Measurements from ENCODE around the gene SPNS1. TPM values are rescaled to one million over a fixed set of nuclear protein-coding genes. Genes with fewer than 3 reads are reported as not detected.

Gene SPNS1
- total RNA-seq, 1 experiment from 2014 or later: 38.6 TPM

GRCh38 chr16:28932339-28933141, 42.0 kb upstream of the SPNS1 start:
- no peak overlapping the region for H3K27ac ChIP-seq (ENCODE audit: insufficient read length, low read depth, low read length)
- H3K4me2 ChIP-seq (ENCODE audit: insufficient read depth, insufficient read length, low read length): no peak overlapping the region
- no peaks in the 10 kb centered on the region for H3K27me3 ChIP-seq (ENCODE audit: insufficient read depth, low read length)
- no peak overlapping the region for H3K18ac ChIP-seq (ENCODE audit: insufficient read length, low read depth, low read length)
- H3K9me3 ChIP-seq (ENCODE audit: control insufficient read depth, low read depth, low read length): no peaks in the 10 kb centered on the region
- no peak overlapping the region for H2BK5ac ChIP-seq (ENCODE audit: insufficient read length, low read length)
- H3K36me3 Mint-ChIP-seq (ENCODE audit: insufficient read depth in 1 of 3, low read depth in 3 of 3): no peaks in the 10 kb centered on the region; a peak in 1 of 7 replicates
- H3K14ac ChIP-seq (ENCODE audit: insufficient read depth, low read length): no peak overlapping the region; the same call in 1 of the 2 replicates
- H2BK20ac ChIP-seq (ENCODE audit: low read depth, low read length, poor library complexity, severe bottlenecking): no peak overlapping the region
- H3K4me3 Mint-ChIP-seq: no peak overlapping the region
- H3T11ph ChIP-seq (ENCODE audit: low read length): no peak overlapping the region
- peaks cover 5% of the 10 kb centered on the region for H3K23me2 ChIP-seq (ENCODE audit: insufficient read length, low read depth, low read length, poor library complexity, severe bottlenecking)
- no peaks in the 10 kb centered on the region for H3K9me3 Mint-ChIP-seq
- no peak overlapping the region for H3K4ac ChIP-seq (ENCODE audit: low read depth, low read length)
- H3K27me3 Mint-ChIP-seq (ENCODE audit: low read depth): peaks cover 11% of the 10 kb centered on the region
- no peak overlapping the region for H2BK120ac ChIP-seq (ENCODE audit: low read depth, low read length, poor library complexity, severe bottlenecking)
- no peak overlapping the region for H4K5ac ChIP-seq (ENCODE audit: insufficient read length, low read depth, low read length)
- H4K20me1 ChIP-seq (ENCODE audit: control insufficient read depth, insufficient read depth, insufficient read length): no peaks in the 10 kb centered on the region
- H4K91ac ChIP-seq (ENCODE audit: insufficient read length, low read depth, low read length): no peak overlapping the region
- no peaks in the 10 kb centered on the region for H3K79me2 ChIP-seq (ENCODE audit: insufficient read depth, low read length)
- H3K23ac ChIP-seq (ENCODE audit: insufficient read length, low read depth, low read length): no peak overlapping the region
- no peak overlapping the region for H2BK12ac ChIP-seq (ENCODE audit: insufficient read length, low read depth, low read length)
- H2BK15ac ChIP-seq (ENCODE audit: low read depth, low read length): no peak overlapping the region
- no peak overlapping the region for H2AFZ ChIP-seq (ENCODE audit: low read length)
- WGBS (ENCODE audit: extremely low coverage, insufficient read length, low lambda C conversion rate): no CpG with 5 or more reads among the region's 20 CpGs
- H3K9ac ChIP-seq (ENCODE audit: extremely low read depth, insufficient read length, low read length): no peak overlapping the region
- no peaks in the 10 kb centered on the region for H3K79me1 ChIP-seq (ENCODE audit: insufficient read depth, low read depth, low read length, poor library complexity, severe bottlenecking)
- no peak for TF ChIP-seq CTCF (conservative IDR thresholded peaks at IDR 0.05)
- no peak overlapping the region for H2AK5ac ChIP-seq (ENCODE audit: insufficient read length, low read length)
- DNase-seq: no peak
- H3K27ac Mint-ChIP-seq: no peak overlapping the region
- H4K8ac ChIP-seq (replicated peaks; ENCODE audit: insufficient read length, low read depth, low read length): no peak overlapping the region
- peaks cover 11 to 12% of the 10 kb centered on the region in 2 experiments for H3K4me1 Mint-ChIP-seq
- H3K56ac ChIP-seq (ENCODE audit: insufficient read length, low read depth, low read length): no peak overlapping the region
- no peaks in the 10 kb centered on the region for H3K4me1 ChIP-seq (ENCODE audit: insufficient read depth, low read length)
